AG10803 (cell line): Measurements from ENCODE around the gene CD84.
"Not testable (repeated sequence)": the region's sequence is repeated elsewhere in the genome, so short reads cannot be mapped to it uniquely, and the experiment has no call there.

Experiments
- DNase-seq: peaks from one replicate; pipeline ENCODE4 v3.0.0; 2010; ENCODE audit warnings: low read depth
- H3K4me3 ChIP-seq: 2 replicates; pipeline ENCODE4 v1.5.1; 2011; ENCODE audit warnings: mild to moderate bottlenecking, low read length, control low read depth
- CTCF ChIP-seq: conservative IDR thresholded peaks from 2 replicates; pipeline ENCODE4 v1.5.1; 2011; ENCODE audit warnings: mild to moderate bottlenecking, low read length, control low read depth, inconsistent platforms

Gene CD84

GRCh38 chr1:160522622-160523345 is 56.5 kb downstream of the CD84 start, which contains the start of gene SLAMF6:
TSS of gene SLAMF6 (minus strand) at chr1:160523255. CDS start at chr1:160523192, 63 bp downstream.
- no peak for TF ChIP-seq CTCF
- DNase-seq: no peak
- no peak within 1 kb of the TSS for H3K4me3 ChIP-seq

GRCh38 chr1:160522136-160522535 is 57.2 kb downstream of the CD84 start:
- no peak overlapping the region for H3K4me3 ChIP-seq
- TF ChIP-seq CTCF: no peak
- DNase-seq: no peak

- no peak for DNase-seq
- no peak for TF ChIP-seq CTCF
- H3K4me3 ChIP-seq: no peak overlapping the region
Measured at GRCh38 chr1:160521554-160521953, 57.7 kb downstream of the CD84 start.

GRCh38 chr1:160520999-160521398 is 58.3 kb downstream of the CD84 start:
- DNase-seq: no peak
- H3K4me3 ChIP-seq: no peak overlapping the region
- TF ChIP-seq CTCF: no peak

GRCh38 chr1:160520582-160520981 is 58.7 kb downstream of the CD84 start:
- no peak for TF ChIP-seq CTCF
- no peak for DNase-seq
- no peak overlapping the region for H3K4me3 ChIP-seq

- no peak overlapping the region for H3K4me3 ChIP-seq
- DNase-seq: no peak
- TF ChIP-seq CTCF: no peak
Measured at GRCh38 chr1:160519642-160520435, 59.5 kb downstream of the CD84 start.

GRCh38 chr1:160517519-160517918 is 61.8 kb downstream of the CD84 start:
- DNase-seq, H3K4me3 ChIP-seq: not testable (repeated sequence)

GRCh38 chr1:160515908-160516307 is 63.4 kb downstream of the CD84 start:
- not testable (repeated sequence) for H3K4me3 ChIP-seq, DNase-seq
